ENCODE results near the gene SPNS3.

The SPNS3 gene

DNA sequence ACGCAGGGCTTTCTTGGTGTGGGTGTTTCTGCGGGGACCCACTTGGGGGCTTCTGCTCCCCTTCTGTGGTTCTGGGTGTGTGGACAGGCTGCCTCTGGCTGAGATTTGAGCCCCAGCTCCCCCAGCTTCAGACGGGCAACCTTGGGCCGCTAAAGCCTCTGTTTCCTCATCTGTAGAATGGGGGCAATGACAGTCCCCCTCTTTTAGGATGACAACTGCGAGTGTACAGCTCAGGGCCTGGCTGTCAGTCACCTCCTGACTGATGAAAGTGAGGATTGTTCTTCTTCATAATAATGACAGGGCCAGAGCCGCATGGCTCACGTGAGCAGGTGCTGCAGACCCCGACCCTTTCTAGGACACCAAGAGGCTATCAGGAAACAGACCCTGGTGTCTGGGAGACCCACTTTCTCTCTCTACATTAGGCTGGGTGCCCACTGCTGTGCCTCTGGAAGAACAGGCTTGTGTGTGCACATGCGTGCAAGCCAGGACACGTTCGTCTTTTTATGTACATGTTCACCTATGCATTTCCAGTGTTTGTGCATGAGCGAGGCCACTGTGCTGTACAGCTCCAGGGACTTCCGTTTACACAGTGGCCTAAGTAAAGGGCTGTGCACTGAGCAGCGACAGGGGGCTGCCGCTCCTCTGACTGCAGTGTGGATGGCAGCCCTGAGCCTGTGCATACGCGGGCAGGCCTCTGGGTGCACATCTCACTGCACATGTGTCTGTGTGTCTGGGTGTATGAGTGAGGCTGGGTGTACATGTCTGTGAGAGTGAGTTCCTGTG is 4.6 kb downstream of the SPNS3 start (continued):
- TF ChIP-seq ZBTB10 (tag by site-specific recombination; IDR thresholded peaks at IDR 0.05) (no peak), ZBTB48 (tag by site-specific recombination; IDR thresholded peaks at IDR 0.05) (no peak), FEZF1 (tag by site-specific recombination; IDR thresholded peaks at IDR 0.05) (no peak)

GRCh38 chr17:4440021-4440420 is 6.3 kb downstream of the SPNS3 start:
- H3K27ac ChIP-seq (ENCODE audit: extremely low read depth, low read depth, low read length) = no peak overlapping the region
- H3K9me3 ChIP-seq (ENCODE audit: control insufficient read depth, insufficient read depth, low read depth, low read length) = no peaks in the 10 kb centered on the region
- CTCF ChIA-PET = interaction anchor here (0.6 to 1.4 kb wide), 4 partner anchors 19 to 594 kb away, joined by 3 to 6 read pairs (median 4); no protein-coding TSS in a partner anchor
- POLR2A ChIA-PET = no interaction called here
- TF ChIP-seq ZNF211 (tag by site-specific recombination; IDR thresholded peaks at IDR 0.05; ENCODE audit: low read depth) (no peak), ZFHX2 (tag by site-specific recombination; conservative IDR thresholded peaks at IDR 0.05) (peak; percentile 86), EGR2 (tag by site-specific recombination; IDR thresholded peaks at IDR 0.05; ENCODE audit: low read depth) (peak; percentile 43; the same call in 1 of the 2 replicates)
- TF ChIP-seq, protein P1, sequence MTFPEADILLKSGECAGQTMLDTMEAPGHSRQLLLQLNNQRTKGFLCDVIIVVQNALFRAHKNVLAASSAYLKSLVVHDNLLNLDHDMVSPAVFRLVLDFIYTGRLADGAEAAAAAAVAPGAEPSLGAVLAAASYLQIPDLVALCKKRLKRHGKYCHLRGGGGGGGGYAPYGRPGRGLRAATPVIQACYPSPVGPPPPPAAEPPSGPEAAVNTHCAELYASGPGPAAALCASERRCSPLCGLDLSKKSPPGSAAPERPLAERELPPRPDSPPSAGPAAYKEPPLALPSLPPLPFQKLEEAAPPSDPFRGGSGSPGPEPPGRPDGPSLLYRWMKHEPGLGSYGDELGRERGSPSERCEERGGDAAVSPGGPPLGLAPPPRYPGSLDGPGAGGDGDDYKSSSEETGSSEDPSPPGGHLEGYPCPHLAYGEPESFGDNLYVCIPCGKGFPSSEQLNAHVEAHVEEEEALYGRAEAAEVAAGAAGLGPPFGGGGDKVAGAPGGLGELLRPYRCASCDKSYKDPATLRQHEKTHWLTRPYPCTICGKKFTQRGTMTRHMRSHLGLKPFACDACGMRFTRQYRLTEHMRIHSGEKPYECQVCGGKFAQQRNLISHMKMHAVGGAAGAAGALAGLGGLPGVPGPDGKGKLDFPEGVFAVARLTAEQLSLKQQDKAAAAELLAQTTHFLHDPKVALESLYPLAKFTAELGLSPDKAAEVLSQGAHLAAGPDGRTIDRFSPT (tag by site-specific recombination; IDR thresholded peaks at IDR 0.05) = no peak
- no peak overlapping the region for H3K4me3 ChIP-seq (ENCODE audit: low read depth, low read length)
- H3K36me3 ChIP-seq (ENCODE audit: control insufficient read depth in 2 of 2, insufficient read depth in 1 of 2, low read length in 2 of 2) = no peaks in the 10 kb centered on the region
- peaks cover 14% of the 10 kb centered on the region for H3K4me1 ChIP-seq (ENCODE audit: control insufficient read depth, insufficient read depth, low read length)

GRCh38 chr17:4440690-4441686 is 7.2 kb downstream of the SPNS3 start:
- Histone ChIP-seq H3K27ac (ENCODE audit: extremely low read depth, low read depth, low read length) (no peak overlapping the region), H3K4me1 (ENCODE audit: control insufficient read depth, insufficient read depth, low read length) (peaks cover 14% of the 10 kb centered on the region), H3K36me3 (ENCODE audit: control insufficient read depth in 2 of 2, insufficient read depth in 1 of 2, low read length in 2 of 2) (no peaks in the 10 kb centered on the region), H3K9me3 (ENCODE audit: control insufficient read depth, insufficient read depth, low read depth, low read length) (no peaks in the 10 kb centered on the region), H3K4me3 (ENCODE audit: low read depth, low read length) (no peak overlapping the region)
- ChIA-PET POLR2A (interaction anchor here (0.6 kb wide), 1 partner anchor 34 kb away, joined by 11 read pairs; no protein-coding TSS in a partner anchor), CTCF (interaction anchor here (0.7 to 1.4 kb wide), 4 partner anchors 10 to 125 kb away, joined by 3 to 6 read pairs (median 3); no protein-coding TSS in a partner anchor)
- TF ChIP-seq TCF7L2 (IDR thresholded peaks at IDR 0.05; ENCODE audit: borderline replicate concordance, low read depth, low read length) (peak; percentile 39; the same call in 1 of the 2 replicates), ZNF341 (tag by site-specific recombination; IDR thresholded peaks at IDR 0.05; ENCODE audit: low read depth) (peak; percentile 68), ZFP3 (tag by site-specific recombination; IDR thresholded peaks at IDR 0.05; ENCODE audit: low read depth) (no peak), YY2 (tag by site-specific recombination; IDR thresholded peaks at IDR 0.05) (no peak), ZIC2 (tag by site-specific recombination; IDR thresholded peaks at IDR 0.05) (peak; percentile 66), ZSCAN30 (tag by site-specific recombination; IDR thresholded peaks at IDR 0.05) (no peak), ZNF398 (tag by site-specific recombination; IDR thresholded peaks at IDR 0.05) (0 out of 2 replicates have a peak, but pooled peaks have one; percentile 12), OSR2 (tag by site-specific recombination; IDR thresholded peaks at IDR 0.05) (peak; percentile 31; the same call in 1 of the 2 replicates), IKZF3 (tag by site-specific recombination; IDR thresholded peaks at IDR 0.05) (0 out of 2 replicates have a peak, but pooled peaks have one; percentile 18), GLIS1 (tag by site-specific recombination; IDR thresholded peaks at IDR 0.05) (peak; percentile 46; the same call in 1 of the 2 replicates)
- TF ChIP-seq, protein P2, sequence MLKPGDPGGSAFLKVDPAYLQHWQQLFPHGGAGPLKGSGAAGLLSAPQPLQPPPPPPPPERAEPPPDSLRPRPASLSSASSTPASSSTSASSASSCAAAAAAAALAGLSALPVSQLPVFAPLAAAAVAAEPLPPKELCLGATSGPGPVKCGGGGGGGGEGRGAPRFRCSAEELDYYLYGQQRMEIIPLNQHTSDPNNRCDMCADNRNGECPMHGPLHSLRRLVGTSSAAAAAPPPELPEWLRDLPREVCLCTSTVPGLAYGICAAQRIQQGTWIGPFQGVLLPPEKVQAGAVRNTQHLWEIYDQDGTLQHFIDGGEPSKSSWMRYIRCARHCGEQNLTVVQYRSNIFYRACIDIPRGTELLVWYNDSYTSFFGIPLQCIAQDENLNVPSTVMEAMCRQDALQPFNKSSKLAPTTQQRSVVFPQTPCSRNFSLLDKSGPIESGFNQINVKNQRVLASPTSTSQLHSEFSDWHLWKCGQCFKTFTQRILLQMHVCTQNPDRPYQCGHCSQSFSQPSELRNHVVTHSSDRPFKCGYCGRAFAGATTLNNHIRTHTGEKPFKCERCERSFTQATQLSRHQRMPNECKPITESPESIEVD (tag by site-specific recombination; IDR thresholded peaks at IDR 0.05) = peak; percentile 86
- TF ChIP-seq, protein P3, sequence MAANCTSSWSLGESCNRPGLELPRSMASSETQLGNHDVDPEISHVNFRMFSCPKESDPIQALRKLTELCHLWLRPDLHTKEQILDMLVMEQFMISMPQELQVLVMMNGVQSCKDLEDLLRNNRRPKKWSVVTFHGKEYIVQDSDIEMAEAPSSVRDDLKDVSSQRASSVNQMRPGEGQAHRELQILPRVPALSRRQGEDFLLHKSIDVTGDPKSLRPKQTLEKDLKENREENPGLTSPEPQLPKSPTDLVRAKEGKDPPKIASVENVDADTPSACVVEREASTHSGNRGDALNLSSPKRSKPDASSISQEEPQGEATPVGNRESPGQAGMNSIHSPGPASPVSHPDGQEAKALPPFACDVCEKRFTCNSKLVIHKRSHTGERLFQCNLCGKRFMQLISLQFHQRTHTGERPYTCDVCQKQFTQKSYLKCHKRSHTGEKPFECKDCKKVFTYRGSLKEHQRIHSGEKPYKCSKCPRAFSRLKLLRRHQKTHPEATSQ (tag by site-specific recombination; IDR thresholded peaks at IDR 0.05) = no peak

All from HEK293 (cell line).